Measurements from ENCODE around the gene FAT1.

FAT1 gene

DNA sequence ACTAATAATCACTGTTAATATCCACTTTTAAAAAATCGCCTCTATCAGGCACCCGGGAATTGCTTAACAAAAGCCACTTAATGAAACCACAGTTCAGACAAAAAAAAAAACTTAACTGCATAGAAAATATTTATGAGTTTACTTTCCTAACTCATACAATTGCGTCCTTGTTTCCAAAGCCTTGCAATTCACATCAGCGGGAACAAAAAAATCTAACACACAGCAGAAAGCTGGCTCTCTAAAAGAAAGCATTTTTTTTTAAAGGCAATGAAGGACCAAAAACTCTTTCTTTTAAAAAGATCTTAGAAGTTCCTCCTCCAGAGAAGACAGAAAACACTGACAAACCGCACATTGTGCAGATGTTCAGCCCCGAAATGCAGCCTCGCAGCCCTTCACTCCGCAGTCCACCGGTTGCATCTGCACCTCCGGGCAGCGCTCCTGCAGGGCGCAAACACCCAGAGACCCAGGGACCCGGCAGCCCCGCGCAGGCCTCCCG, 812 bp downstream of the FAT1 start:
- no peak for DNase-seq

DNA sequence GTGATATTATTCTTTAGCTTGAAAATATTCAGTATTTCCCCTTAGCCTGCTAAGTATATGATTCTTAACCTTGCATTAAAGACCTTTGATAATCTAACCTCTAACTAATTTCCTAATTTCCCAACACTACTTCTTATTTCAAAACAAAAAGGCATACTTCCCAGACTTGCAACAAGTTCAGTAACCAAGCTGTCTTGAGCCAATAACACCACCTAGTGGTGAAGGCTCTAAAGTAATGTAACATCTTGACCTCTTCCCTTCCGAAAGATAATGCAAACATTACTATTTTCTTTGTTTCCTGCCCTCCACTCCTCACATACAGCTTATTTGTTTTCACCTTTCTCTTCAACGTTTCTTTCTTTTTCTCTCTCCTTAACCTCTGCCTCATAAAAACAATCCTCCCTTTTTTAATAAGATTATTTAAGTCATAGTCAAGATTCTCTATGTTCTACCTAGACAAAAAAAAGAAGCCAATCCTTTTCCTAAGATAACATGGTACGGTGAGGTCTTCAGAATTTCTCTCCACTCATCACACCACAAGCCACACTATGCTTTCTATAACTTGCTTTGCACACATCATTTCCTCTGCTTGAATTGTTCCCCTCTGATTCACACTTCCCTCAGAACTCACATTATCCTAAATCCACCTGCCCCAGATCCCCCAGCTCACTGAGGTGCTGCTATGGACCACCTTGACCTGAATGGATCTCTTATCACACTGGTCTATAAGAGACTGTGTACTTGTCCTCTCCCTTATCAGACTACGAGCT, 3.5 kb downstream of the FAT1 start:
- DNase-seq: no peak

DNA sequence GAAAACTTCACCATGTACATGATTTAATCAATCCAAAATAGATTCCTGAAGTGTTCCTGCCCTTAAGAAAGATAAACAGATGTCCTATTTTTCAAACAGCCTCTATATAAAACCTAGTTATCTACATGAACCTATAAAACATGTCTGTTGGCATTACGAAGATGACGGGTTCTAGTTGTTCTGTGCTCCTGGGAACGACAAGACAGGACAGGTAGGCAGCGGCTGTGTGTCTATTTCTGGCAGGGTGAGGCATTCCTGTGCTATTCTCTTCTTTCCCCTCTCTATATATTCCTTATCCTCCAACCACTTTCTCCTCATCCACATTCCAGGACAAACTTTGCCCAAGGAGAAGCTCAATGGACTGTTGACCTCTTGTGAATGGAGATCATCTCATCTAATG, 6.1 kb downstream of the FAT1 start:
- no peak for DNase-seq

DNA sequence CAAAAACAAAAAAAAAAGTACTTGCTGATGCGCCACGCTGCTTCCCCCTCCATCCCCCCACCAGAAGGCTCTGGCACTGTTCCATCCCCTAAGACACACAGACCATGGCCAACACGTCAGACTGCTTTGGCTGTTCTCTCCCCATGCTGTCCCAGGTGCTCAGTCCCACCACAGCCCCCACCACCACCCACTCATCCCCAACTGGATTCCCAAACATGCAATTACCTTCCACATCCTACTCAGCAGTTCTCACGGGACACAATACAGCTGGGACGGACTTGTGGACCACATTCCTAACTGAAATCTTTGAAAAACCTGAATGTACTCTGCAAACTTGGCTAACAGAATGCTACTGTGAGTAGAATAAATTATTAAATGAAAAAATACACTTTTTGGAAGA, 8.6 kb downstream of the FAT1 start:
- no peak for DNase-seq

DNA sequence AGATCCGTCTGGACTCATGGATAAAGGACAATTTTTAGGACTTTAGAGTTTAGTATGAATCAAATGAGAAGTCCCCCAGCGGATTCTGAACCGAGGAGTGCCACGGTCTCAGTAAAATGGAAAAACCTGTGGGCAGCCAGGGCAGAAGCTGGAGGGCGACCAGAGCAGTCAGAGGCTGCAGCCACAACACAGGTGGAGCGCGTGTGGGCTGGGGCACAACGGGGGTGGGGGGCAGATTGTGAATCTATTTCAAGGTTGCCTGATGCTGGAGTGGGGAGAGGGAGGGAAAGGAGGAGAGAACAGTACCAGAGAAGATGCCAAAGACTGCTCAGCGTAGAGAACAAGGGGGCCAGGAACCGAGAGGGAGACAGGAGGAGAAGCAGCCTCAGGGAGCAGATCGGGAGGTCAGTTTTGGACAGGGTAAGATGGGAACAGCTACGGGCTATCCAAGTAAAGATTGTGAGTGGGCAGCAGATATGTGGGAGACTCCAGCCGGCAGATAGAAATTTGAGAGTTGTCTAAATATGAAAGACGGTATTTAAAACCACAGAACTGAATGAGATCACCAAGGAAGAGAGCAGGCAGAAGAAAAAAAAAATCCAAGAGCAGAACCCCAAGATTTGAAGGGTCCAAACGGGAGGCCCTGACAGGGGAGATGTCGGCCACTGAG, 9.5 kb downstream of the FAT1 start:
- DNase-seq: no peak

- DNase-seq: no peak
Measured at GRCh38 chr4:186712690-186713089, 11.0 kb downstream of the FAT1 start.

- DNase-seq: no peak
Measured at GRCh38 chr4:186710521-186711119, 13.0 kb downstream of the FAT1 start.

- no peak for DNase-seq
Measured at GRCh38 chr4:186709517-186709916, 14.1 kb downstream of the FAT1 start.

DNA sequence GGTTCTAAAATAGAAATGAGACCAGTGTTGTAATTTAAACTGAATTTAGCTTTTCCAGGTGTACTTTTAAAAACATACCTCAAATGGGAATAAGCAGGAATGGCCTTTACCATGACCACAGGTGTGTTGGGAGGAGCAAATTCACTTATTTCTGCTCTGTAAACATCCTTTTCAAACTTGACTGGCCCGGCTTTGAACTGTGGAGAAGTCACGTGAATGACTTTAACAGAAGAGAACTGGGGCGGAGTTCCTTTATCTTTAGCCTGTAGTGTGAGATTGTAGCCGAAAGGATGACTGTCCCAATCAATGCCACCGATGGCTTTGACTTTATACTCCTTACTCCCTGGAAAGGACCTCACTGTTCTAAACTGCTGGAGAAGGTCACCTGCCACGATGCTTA, 15.1 kb downstream of the FAT1 start:
- no peak for DNase-seq

DNA sequence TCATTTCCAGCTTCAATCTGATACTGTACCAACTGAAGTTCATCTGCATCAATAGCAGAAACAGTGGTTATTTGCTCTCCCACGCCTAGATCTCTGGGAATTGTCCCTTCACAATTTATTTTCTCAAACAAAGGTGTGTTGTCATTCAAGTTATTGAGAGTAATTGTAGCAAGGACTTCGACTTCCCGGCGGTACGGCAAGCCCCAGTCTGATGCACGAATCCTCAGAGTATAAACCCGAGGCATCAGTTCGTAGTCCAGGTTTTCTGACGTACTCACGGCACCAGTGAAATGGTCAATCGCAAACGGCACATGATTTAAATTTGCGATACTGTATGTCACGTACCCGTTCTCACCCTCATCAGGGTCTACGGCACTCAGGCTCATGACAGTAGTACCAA, 15.7 kb downstream of the FAT1 start:
- DNase-seq: no peak

DNA sequence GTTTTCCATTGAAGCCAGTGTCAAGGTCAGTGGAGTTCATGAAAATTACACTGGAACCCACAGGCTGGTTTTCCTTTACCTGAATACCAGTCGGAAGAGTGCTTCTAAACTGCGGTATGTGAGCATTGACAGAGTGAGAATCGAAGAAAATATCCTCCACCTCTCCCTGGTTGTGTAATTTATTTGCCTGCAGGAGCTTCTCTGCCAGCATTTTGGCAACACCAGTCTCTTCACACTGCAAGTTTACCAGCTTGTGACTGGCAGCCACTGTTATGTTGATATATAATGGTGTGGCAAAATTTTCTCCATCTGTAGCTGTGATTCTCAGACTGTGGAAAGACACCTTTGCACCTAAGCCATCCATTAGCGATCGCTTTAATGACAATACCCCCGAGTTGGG, 16.1 kb downstream of the FAT1 start:
- DNase-seq: no peak

DNA sequence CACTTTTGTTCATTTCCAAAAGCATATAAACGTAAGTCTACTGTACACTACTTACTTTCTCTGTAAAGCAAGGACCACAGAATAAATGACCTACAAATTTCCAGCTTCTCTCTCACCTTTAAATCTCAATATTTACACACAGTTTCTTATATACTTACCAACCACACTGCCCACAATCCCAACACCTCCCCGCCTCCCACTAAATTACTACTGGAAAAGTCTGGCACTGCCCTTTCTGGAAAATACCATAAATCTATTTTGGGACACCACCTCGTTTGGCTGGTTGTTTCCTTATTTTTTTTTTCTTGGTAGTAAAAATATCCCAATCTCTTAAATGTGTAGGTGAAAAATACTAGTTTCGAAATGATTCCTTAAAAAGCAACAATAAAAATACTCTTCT, 19.6 kb downstream of the FAT1 start:
- DNase-seq: no peak

GRCh38 chr4:186703510-186703909, 20.1 kb downstream of the FAT1 start:
- DNase-seq: no peak

DNA sequence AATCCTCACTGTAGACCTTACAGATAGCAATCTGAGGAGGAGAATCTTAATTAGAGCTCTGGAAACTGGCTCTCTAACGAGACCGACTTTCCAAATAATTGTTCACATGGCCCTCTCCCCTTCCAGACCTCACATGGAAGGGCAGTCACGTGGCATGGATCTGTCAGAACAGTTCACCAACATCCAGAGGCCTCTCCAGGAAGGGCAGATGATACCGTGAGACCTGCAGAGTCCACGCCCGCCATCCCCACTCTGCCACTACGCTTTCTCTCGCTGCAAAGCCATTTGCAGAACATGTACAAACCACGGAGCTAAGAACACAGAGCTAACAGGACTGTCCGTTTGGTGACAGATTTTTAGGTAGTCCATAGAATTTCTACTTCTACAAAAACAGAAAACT, 20.7 kb downstream of the FAT1 start:
- DNase-seq: no peak

DNA sequence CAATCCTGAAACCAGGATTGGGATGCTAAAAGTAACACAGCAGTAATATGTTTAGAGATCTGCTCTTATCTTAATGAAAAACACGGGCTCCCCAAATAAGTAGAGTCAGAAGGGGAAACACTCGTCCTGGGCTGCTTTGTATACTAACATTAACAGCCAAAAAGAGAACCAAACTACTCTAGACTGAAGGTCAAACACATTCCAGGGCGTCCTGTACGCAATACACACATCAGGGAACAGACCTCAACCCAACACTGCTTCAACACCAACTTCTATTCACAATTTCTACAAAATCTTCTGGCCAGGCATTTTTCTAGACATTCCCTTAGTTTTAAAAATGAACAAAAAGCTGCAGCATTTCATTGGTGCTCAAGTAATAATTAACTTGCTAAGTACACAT, 21.4 kb downstream of the FAT1 start:
- DNase-seq: no peak

DNA sequence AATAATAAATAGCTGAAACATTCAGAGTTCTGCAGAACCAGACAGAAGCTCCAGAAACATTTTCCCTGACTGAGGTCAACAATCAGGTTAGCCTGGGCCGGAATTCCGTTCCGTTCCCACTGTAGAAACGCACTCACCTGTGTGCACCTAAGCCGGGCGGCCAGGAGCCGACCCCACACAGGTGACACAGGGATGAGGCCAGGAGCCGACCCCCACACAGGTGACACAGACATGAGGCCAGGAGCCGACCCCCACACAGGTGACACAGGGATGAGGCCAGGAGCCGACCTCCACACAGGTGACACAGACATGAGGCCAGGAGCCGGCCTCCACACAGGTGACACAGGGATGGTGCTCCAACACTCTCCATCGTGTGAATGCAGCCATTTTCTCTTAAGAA, 21.9 kb downstream of the FAT1 start:
- no peak for DNase-seq

DNA sequence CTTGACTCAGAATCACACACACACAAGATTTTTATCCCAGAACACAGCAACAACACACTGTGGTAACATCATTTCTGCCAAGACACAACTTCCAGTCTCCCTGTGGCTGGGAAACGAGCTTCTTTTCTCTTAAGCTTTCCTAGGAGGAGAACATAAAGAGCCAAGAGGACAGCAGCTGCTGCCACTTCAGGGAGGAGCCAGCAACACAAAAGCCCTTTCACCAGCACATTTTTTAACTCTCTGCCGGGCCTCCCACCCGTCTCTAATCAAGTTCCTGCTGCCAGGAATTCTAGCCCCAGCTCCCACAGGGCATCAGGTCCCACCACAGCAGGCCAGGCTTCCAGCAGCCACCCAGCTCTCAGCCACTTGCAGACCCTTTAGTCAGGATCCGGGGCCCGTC, 22.4 kb downstream of the FAT1 start:
- no peak for DNase-seq

DNA sequence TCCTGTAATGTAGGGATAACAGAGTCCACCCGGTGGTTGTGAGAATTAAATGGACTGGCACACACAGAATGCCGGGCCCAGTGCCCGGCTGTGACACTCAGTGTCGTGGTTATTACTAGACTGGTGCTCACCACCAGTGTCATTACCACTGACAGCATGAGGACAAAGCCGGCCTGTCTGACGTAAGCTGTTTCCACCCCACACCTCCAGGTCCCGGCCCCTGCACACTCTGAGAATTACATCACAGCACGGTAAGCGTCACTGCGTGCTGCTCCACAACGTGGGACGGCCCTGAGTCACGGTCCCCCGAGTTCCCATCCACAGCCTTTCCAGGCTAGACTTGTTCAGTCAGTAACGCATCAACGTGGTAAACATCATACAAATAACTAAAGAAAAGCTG, 22.9 kb downstream of the FAT1 start:
- DNase-seq: no peak

DNA sequence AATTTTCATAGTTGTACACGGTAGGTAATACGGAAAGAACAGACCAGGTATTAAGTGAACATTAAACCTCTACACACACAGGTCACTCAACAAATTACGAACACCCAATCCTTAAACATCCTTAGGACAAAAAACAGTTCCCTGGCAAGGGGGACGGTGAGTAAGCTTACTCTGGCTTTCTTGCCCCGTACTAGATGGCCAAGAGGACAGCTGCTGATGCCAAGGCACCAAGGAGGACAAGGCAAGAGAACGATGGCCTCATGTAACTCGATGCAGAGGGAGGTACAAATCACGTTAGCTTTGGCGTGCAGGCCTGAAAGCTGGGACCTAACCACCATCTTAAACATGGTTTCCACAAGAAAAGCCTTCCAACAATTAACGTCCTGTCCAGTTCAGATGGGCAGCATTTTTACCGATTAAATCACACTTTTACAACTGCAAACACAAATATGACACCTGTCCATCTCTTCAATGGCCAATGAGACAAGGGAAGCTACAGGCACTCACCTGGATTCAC, 23.7 kb downstream of the FAT1 start:
- no peak for DNase-seq

- no peak for DNase-seq
Measured at GRCh38 chr4:186699298-186699697, 24.4 kb downstream of the FAT1 start.

GRCh38 chr4:186698525-186698924, 25.1 kb downstream of the FAT1 start:
- DNase-seq: no peak

DNA sequence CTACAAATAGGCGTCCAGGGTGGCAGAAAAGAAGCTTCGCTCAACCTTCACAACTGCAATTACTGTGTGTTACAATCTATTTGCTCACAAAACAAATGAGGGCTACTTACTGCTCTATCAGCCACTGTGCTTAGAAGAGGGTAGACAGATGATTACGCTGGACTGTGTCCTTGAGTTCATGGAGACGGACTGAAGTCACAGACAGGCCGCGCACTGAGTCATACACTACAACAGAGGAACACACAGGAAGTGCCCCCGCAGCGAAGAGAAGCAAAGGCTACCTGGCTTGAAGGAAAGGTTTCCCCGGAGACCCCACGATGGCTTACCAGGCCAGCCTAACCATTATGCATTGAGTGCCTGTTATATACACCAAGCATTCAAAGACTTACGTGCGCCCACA, 25.6 kb downstream of the FAT1 start:
- DNase-seq: no peak

GRCh38 chr4:186695392-186695791, 28.3 kb downstream of the FAT1 start:
- no peak for DNase-seq

- DNase-seq: no peak
Measured at GRCh38 chr4:186693894-186694293, 29.8 kb downstream of the FAT1 start.
